ENCODE measurements around the gene SHISAL2A.

DNA sequence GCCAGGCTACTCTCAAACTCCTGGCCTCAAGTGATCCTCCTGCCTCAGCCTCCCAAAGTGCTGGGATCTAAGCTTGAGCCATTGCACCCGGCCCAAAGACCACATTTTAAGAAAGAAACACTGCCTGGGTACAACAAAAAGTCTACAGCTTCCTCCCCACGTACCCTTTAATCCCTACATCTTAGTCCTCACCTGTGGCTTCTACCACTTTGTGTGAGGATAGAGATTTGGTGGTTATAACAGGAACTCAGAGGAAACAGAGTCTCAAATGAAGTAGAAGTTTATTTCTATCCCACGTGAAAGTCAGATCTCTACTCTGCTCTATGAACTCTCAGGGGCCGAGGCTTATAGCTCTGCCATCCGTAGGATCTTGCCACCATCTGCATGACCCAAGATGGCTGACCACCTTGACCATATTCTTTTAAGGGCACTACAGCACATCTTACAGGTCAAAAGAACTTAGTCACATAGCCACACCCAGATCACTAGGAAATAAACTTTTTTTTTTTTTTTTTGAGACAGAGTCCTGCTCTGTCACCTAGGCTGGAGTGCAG, 17.4 kb upstream of the SHISAL2A start:
- TF ChIP-seq, protein P1, sequence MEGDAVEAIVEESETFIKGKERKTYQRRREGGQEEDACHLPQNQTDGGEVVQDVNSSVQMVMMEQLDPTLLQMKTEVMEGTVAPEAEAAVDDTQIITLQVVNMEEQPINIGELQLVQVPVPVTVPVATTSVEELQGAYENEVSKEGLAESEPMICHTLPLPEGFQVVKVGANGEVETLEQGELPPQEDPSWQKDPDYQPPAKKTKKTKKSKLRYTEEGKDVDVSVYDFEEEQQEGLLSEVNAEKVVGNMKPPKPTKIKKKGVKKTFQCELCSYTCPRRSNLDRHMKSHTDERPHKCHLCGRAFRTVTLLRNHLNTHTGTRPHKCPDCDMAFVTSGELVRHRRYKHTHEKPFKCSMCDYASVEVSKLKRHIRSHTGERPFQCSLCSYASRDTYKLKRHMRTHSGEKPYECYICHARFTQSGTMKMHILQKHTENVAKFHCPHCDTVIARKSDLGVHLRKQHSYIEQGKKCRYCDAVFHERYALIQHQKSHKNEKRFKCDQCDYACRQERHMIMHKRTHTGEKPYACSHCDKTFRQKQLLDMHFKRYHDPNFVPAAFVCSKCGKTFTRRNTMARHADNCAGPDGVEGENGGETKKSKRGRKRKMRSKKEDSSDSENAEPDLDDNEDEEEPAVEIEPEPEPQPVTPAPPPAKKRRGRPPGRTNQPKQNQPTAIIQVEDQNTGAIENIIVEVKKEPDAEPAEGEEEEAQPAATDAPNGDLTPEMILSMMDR (IDR thresholded peaks at IDR 0.05): no peak
- TF ChIP-seq MAX (IDR thresholded peaks at IDR 0.05; ENCODE audit: low read depth): no peak
- TF ChIP-seq, protein P2, sequence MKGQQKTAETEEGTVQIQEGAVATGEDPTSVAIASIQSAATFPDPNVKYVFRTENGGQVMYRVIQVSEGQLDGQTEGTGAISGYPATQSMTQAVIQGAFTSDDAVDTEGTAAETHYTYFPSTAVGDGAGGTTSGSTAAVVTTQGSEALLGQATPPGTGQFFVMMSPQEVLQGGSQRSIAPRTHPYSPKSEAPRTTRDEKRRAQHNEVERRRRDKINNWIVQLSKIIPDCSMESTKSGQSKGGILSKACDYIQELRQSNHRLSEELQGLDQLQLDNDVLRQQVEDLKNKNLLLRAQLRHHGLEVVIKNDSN (IDR thresholded peaks at IDR 0.05; ENCODE audit: borderline replicate concordance, low read depth): no peak
- TF ChIP-seq RAD21 (IDR thresholded peaks at IDR 0.05; ENCODE audit: low read length): no peak
- TF ChIP-seq EP300 (IDR thresholded peaks at IDR 0.05; ENCODE audit: borderline replicate concordance in 1 of 2, low read depth in 1 of 2, low read length in 1 of 2): no peak
- TF ChIP-seq SMC3 (IDR thresholded peaks at IDR 0.05; ENCODE audit: low read depth, low read length): no peak

Measured in SK-N-SH (cell line).